Measurements from ENCODE around the gene NENF.

- TF ChIP-seq RCOR1 (IDR thresholded peaks at IDR 0.05; ENCODE audit: low read length) (no peak), GABPA (IDR thresholded peaks at IDR 0.05; ENCODE audit: low read depth) (no peak), EZH2phosphoT487 (IDR thresholded peaks at IDR 0.05; ENCODE audit: borderline replicate concordance, low read depth) (no peak)
- TF ChIP-seq, protein P1, sequence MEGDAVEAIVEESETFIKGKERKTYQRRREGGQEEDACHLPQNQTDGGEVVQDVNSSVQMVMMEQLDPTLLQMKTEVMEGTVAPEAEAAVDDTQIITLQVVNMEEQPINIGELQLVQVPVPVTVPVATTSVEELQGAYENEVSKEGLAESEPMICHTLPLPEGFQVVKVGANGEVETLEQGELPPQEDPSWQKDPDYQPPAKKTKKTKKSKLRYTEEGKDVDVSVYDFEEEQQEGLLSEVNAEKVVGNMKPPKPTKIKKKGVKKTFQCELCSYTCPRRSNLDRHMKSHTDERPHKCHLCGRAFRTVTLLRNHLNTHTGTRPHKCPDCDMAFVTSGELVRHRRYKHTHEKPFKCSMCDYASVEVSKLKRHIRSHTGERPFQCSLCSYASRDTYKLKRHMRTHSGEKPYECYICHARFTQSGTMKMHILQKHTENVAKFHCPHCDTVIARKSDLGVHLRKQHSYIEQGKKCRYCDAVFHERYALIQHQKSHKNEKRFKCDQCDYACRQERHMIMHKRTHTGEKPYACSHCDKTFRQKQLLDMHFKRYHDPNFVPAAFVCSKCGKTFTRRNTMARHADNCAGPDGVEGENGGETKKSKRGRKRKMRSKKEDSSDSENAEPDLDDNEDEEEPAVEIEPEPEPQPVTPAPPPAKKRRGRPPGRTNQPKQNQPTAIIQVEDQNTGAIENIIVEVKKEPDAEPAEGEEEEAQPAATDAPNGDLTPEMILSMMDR (IDR thresholded peaks at IDR 0.05), result no peak
Observed at GRCh38 chr1:212453156-212453857, 20.6 kb downstream of the NENF start.

All from SK-N-SH (cell line).